Right hindlimb (tissue), 1 donor: Measurements from ENCODE around the gene CAMK1G.

Experiments used
- DNase-seq: peaks from one replicate; pipeline ENCODE4 v3.0.0-alpha.2; 2018

Gene CAMK1G

GRCh38 chr1:209583408-209583807, at the start of gene CAMK1G:
Gene CAMK1G, plus strand, starts transcription at chr1:209583714. Its CDS starts 11,270 bp downstream, at chr1:209594984.
- peak; percentile 44 for DNase-seq

DNA sequence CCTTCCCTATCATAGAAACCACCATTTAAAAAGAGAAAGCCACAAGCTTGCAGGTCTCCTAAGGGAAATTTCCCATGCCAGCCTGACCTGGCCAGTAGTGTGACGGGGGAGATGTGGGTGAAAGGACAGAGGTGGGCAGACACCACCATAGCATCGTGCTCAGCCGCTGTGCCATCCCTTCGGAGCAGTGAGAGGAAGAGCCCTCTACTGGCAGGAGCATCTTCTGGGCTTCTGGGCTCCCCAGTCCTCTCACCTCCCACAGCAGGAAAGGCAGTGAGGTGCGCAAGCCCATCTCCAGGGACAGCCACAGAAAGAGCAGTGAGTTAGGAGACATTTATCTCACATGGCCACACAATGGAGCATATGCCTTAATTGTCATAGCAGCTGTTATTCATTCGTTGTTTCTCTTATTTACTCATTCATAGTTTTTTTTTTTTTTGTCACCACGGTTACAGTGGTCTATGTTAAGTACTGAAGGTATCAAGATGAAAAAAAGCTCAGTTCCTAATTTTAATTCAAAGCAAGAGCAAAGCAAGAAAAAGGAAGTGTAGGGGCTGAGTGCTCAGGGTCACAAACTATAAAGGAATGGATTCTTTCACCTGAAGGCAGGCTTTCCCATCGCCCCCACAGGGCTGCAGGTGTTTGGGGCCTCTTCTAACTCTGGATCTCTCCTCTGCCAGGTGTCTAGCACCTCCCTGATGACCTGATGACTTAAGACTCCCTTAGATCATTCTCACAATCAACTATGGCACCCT, 48.8 kb upstream of the CAMK1G start:
- no peak for DNase-seq

GRCh38 chr1:209536843-209537242, 46.7 kb upstream of the CAMK1G start:
- no peak for DNase-seq

GRCh38 chr1:209537336-209538114, 46.0 kb upstream of the CAMK1G start:
- DNase-seq: no peak

- no peak for DNase-seq
Measured at GRCh38 chr1:209539576-209539975, 43.9 kb upstream of the CAMK1G start.

- DNase-seq: no peak
Measured at GRCh38 chr1:209542585-209542984, 40.9 kb upstream of the CAMK1G start.

- no peak for DNase-seq
Measured at GRCh38 chr1:209544098-209544497, 39.4 kb upstream of the CAMK1G start.

DNA sequence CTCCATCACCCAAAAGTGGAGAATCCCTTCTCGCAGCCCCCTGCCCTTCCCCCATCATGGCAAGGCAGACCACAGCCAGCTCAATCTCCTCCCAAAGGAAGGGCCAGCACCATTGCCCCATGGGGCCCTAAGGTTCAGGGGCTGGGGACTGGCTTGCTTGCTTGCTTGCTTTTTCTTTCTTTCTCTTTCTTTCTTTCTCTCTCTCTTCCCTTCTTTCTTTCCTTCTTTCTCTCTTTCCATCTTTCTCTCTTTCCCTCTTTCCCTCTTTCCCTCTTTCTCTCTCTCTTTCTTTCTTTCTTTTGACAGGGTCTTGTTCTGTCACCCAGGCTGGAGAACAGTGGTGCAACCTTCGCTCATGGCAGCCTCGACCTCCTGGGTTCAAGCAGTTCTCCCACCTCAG, 38.1 kb upstream of the CAMK1G start:
- no peak for DNase-seq

- peak; percentile 55 for DNase-seq
Measured at GRCh38 chr1:209546390-209547085, 37.0 kb upstream of the CAMK1G start.

GRCh38 chr1:209547626-209548025, 35.9 kb upstream of the CAMK1G start:
- no peak for DNase-seq

- DNase-seq: no peak
Measured at GRCh38 chr1:209549443-209550205, 33.9 kb upstream of the CAMK1G start.

DNA sequence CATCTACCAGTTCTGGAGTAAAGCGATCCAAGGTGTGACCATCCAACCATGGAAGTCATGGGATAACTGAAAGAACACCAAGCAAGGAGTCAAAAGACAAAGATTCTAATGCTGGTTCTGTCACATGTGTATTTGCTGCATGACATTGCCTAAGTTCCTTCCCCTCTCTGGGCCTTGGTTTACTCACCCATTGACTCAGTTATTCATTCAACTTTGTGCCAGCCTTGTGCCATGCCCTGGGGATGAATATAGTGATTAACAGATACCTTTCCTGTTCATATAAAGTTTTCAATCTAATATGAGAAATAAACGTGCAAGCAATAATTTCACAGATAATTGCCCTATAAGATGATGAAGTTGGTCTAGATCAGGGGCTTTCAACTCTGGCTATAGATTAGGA, 33.0 kb upstream of the CAMK1G start:
- no peak for DNase-seq

DNA sequence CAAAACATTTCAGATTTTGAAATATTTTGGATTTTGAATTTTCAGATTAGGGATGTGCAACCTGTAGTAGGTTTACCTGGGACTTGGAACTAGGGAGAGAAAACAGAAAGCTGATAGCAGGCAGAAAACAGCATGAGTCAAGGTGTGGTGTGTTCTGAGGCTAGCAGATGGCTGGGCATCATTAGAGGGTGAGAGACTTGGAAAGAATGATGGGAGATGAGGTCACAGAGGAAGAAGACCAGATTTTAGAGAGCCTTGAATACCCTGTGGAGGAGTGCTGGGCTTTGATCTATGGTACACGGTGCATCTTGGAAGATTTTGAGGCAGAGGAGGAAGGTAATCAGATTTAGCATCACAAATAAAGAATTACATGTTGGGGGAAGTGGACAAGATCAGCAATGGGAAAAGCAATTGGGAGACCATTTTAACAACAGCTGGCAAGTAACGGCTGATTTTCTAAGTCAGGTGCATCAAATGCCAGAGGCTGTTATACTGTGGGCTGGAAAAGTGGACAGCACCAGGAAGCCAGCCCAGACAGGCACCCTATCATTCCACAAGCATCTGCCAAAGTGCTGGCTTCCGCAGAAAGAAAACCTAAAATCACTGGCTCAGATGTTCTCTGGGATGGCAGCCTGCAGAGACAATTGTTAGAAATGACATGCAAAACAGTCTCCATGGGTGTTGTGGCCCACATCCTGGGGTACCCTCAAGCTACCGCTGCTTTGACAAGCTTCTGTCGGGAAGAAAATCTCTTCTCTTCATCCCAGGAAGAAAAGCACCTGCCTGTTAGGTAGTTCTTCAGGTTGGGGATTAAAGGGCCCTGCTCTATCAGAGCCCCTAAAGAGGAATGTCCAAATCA, 30.9 kb upstream of the CAMK1G start:
- DNase-seq: no peak

DNA sequence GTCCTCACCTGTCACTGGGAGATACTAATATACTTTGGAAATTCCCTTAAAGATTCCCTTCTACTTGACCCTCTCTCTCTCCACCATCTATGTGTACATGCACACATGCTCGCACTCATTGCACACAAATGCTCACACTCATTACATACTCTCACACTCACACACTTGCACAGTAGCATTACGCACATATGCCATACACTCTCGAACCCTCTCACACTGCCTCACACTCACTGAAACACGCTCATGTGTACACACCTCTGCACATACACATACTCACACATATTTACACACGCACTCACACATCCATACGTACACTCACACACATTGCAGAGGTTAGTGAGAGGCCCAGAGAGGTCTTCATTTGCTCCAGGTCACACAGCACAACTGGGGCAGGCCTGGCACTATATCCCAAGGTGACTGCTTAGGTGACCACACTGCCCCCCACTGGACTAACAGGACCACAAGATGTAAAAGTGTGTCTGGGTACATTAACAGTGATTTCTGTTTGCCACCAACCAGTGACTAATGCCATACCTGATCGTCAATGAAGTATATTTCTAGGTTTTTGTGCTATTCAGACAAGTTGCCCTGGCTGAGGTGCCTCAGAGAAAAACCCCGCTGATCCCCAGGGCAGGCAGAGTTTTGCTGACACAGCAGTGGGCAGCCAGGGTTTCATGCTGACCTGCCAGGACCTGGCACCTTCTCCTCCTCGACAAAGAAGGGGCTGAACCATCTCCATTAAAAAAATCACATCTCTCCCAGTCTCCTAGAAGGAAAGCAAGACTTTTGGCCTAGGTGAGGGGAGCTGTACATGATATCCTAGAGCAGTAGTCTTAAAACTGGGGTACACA, 28.5 kb upstream of the CAMK1G start:
- no peak for DNase-seq

GRCh38 chr1:209556162-209556690, 27.3 kb upstream of the CAMK1G start:
- no peak for DNase-seq

DNA sequence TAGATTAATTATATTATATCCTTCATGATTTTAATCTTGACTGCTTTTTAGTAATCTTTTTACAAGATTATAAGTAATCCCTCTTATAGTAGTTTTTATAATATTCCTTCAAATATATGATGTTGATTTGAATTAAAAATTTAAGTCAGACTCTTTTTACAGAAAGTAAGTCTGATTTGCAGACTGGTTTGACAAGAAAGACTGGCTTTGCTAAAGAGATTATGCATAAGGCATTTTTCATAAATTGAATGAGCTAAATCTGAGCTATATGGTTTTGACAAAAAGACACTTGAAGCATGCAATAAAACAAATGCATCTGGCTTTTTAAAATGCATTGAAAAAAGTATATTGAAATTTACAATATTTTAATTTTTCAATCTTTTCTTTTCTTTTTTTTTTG, 26.3 kb upstream of the CAMK1G start:
- DNase-seq: no peak

- DNase-seq: no peak
Measured at GRCh38 chr1:209560529-209560928, 23.0 kb upstream of the CAMK1G start.

DNA sequence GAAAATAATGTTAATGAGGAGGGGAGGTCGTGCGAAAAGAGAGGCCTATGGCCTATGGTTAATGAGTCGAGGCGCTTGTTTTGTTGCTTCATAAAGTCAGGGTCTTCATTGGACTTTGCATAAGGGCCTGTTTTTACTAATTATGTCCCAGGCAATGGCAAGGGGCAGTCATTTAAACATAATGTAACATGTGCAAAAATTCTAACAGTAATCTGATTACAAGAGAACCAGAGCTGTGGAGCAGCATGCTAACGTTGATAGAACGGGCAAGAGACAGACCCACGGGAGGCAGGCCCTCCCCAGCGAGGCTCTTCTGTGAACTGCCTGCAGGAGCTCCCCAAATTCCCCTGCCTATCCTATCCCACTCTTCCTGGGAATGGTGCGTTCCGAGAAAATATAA, 22.6 kb upstream of the CAMK1G start:
- DNase-seq: no peak

- no peak for DNase-seq
Measured at GRCh38 chr1:209561532-209561931, 22.0 kb upstream of the CAMK1G start.

DNA sequence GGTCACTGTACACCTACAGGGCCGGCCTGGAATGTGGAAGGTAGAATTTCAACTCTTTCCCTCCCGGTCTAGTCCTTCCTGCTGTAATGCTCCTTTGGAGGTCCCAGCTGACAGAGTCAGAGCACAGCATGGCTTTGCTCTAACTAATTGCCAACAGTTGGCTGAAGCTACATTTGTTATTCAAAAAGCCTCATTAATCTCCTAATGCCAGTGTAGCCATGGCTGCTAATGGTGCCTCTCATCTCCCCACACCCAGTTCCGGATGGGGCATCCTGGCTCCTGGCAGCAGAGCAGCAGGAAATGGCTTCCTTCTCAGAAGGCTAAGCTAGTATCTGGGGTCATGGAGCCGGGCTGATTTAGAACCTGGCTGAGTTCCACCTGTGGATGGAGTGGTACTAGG, 18.7 kb upstream of the CAMK1G start:
- DNase-seq: no peak
